SIG-M5 treated with dmso at 0.1 percent for 504 hours (cell line): ENCODE results near the gene ARMS2.

Source experiments
- DNase-seq: peaks from one replicate; lab custom pipeline; 2025; ENCODE audit not compliant: unreplicated experiment; lab: John Stamatoyannopoulos, UW

Gene ARMS2

GRCh38 chr10:122450353-122450990 is 4.0 kb upstream of the ARMS2 start:
- no peak for DNase-seq

- DNase-seq = no peak
Observed at GRCh38 chr10:122454071-122454470, 382 bp upstream of the ARMS2 start.

- DNase-seq = no peak
Observed at GRCh38 chr10:122455376-122456079, 1.1 kb downstream of the ARMS2 start.

GRCh38 chr10:122457934-122458333 is 3.5 kb downstream of the ARMS2 start:
- no peak for DNase-seq

- no peak for DNase-seq
Observed at GRCh38 chr10:122458693-122459092, 4.2 kb downstream of the ARMS2 start.

- DNase-seq = no peak
Observed at GRCh38 chr10:122459561-122460273, 5.3 kb downstream of the ARMS2 start.

- no peak for DNase-seq
Observed at GRCh38 chr10:122460891-122461293, 6.4 kb downstream of the ARMS2 start.

GRCh38 chr10:122461367-122461728 is 6.9 kb downstream of the ARMS2 start, which contains the start of gene HTRA1:
TSS of gene HTRA1 (plus strand) at chr10:122461553. CDS start at chr10:122461653, 100 bp downstream.
- no peak for DNase-seq

GRCh38 chr10:122461729-122462532 is 7.5 kb downstream of the ARMS2 start:
- no peak for DNase-seq

GRCh38 chr10:122462533-122463465 is 8.3 kb downstream of the ARMS2 start:
- no peak for DNase-seq

- DNase-seq = no peak
Observed at GRCh38 chr10:122463466-122464249, 9.2 kb downstream of the ARMS2 start.

- DNase-seq = no peak
Observed at GRCh38 chr10:122464250-122464510, 9.7 kb downstream of the ARMS2 start.

GRCh38 chr10:122464586-122464985 is 10.1 kb downstream of the ARMS2 start:
- no peak for DNase-seq

- no peak for DNase-seq
Observed at GRCh38 chr10:122465401-122466040, 11.1 kb downstream of the ARMS2 start.

- no peak for DNase-seq
Observed at GRCh38 chr10:122466951-122467381, 12.5 kb downstream of the ARMS2 start.

GRCh38 chr10:122467701-122468100 is 13.2 kb downstream of the ARMS2 start:
- no peak for DNase-seq

- no peak for DNase-seq
Observed at GRCh38 chr10:122468307-122468925, 14.0 kb downstream of the ARMS2 start.

GRCh38 chr10:122468926-122469781 is 14.7 kb downstream of the ARMS2 start:
- peak; percentile 73 for DNase-seq
